Camera-type eye (tissue), 1 donor: ENCODE data around the gene ARL13A. TPM values are rescaled to one million over a fixed set of nuclear protein-coding genes. Genes with fewer than 3 reads are reported as not detected.

Source experiments
- total RNA-seq: library from RNA; depleted of rRNA; stranded (reverse); fragments of >200 nt; gene quantifications from one replicate; pipeline ENCODE4 v1.2.3, GENCODE V29; 2014

The ARL13A gene
- total RNA-seq = not detected

GRCh38 chrX:100969408-100969807, at the start of gene ARL13A:
Gene ARL13A, plus strand, starts transcription at chrX:100969708. Its CDS starts 3,982 bp downstream, at chrX:100973690.

GRCh38 chrX:100928660-100929613, 40.6 kb upstream of the ARL13A start, which contains the start of gene XKRX:
Gene XKRX, minus strand, starts transcription at chrX:100928917. Its CDS starts 613 bp downstream, at chrX:100928304.

Other genes starting within 250 kb of the ARL13A start
- 32.8 TPM for gene SYTL4, start 237.6 kb upstream of the ARL13A start, total RNA-seq
- 22.9 TPM for gene CSTF2, start 149.3 kb upstream of the ARL13A start, total RNA-seq
- 0.33 TPM for gene NOX1, start 95.3 kb upstream of the ARL13A start, total RNA-seq
- gene XKRX, start 40.8 kb upstream of the ARL13A start, total RNA-seq = 0.77 TPM
- gene TRMT2B, start 82.4 kb downstream of the ARL13A start, total RNA-seq = 14.6 TPM
- 24.5 TPM for gene TMEM35A, start 109.2 kb downstream of the ARL13A start, total RNA-seq
- gene CENPI, start 128.5 kb downstream of the ARL13A start, total RNA-seq = 8.2 TPM